Measurements from ENCODE around the gene TBC1D8. TPM values are rescaled to one million over a fixed set of nuclear protein-coding genes. Genes with fewer than 3 reads are reported as not detected.

TBC1D8 gene
- total RNA-seq, 4 donors from 2014 or later, result 77.6 to 511 (median 239) TPM

DNA sequence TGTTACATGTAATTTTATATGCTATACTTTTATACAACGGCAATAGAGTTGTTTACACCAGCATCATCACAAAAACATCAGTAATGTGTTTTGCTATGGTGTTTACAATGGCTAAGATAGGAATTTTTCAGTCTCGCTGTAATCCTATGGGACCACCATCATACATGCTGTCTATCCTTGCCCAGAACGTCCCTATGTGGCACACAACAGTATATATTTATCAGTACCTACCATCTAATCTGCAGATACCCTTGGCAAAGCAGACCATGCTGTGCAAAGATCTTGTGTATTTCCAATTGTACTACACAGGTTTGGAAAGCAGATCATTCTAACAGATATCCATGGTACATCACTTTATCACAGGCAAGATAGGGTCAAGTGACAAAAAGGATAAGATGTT lies 133.8 kb downstream of the TBC1D8 start:
- TF ChIP-seq POLR2A (IDR thresholded peaks at IDR 0.05), result no peak
- TF ChIP-seq, protein P1, sequence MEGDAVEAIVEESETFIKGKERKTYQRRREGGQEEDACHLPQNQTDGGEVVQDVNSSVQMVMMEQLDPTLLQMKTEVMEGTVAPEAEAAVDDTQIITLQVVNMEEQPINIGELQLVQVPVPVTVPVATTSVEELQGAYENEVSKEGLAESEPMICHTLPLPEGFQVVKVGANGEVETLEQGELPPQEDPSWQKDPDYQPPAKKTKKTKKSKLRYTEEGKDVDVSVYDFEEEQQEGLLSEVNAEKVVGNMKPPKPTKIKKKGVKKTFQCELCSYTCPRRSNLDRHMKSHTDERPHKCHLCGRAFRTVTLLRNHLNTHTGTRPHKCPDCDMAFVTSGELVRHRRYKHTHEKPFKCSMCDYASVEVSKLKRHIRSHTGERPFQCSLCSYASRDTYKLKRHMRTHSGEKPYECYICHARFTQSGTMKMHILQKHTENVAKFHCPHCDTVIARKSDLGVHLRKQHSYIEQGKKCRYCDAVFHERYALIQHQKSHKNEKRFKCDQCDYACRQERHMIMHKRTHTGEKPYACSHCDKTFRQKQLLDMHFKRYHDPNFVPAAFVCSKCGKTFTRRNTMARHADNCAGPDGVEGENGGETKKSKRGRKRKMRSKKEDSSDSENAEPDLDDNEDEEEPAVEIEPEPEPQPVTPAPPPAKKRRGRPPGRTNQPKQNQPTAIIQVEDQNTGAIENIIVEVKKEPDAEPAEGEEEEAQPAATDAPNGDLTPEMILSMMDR (IDR thresholded peaks at IDR 0.05), result no peak

DNA sequence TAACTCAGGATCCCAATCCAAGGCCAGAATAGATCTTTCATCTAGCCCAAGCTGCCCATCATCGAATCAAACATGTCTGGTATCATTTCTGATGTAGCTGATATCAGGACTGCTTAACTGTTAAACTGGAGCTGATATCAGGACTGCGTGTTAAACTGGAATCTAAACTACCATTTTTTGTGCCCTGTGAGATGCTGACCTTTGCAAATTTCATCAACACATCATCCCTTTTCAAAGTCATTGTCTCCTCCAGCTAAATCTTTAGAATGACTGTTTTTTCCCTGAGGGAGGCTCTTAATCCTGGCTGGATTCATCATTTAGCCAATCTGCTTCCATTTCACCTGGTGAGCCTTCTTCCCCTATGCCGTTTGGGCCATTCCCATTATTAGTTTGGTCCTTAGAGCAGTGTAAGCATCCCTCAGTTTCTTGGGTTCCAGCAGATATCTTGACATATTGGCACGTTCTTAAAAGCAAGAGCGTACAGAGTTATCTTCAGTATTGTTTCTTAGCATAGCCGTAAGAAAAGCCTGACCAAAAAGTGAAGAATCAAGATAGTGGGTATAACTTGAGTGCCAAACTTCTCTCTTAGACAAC lies 136.8 kb downstream of the TBC1D8 start:
- DNase-seq, result no peak
- H3K4me1 ChIP-seq, result peaks cover 0 to 4% (median 0%) of the 10 kb centered on the region in 4 donors
- no peaks in the 10 kb centered on the region for H3K9me3 ChIP-seq
- H3K27me3 ChIP-seq, result no peaks in the 10 kb centered on the region
- H3K4me3 ChIP-seq, result no peak overlapping the region
- H3K36me3 ChIP-seq, result peaks cover 0 to 38% (median 0%) of the 10 kb centered on the region in 3 donors
- TF ChIP-seq, protein P1 (IDR thresholded peaks at IDR 0.05), result no peak
- no peak for TF ChIP-seq POLR2A (IDR thresholded peaks at IDR 0.05)
- no peak overlapping the region for H3K27ac ChIP-seq

More for the DNA sequence above, 133.8 kb downstream of the TBC1D8 start:
- H3K27me3 ChIP-seq, result no peaks in the 10 kb centered on the region
- H3K4me3 ChIP-seq, result no peak overlapping the region
- peaks cover 0 to 4% (median 0%) of the 10 kb centered on the region in 4 donors for H3K4me1 ChIP-seq
- H3K9me3 ChIP-seq, result no peaks in the 10 kb centered on the region
- DNase-seq, result no peak
- no peak overlapping the region for H3K27ac ChIP-seq
- H3K36me3 ChIP-seq, result peaks cover 0 to 44% (median 0%) of the 10 kb centered on the region in 3 donors

DNA sequence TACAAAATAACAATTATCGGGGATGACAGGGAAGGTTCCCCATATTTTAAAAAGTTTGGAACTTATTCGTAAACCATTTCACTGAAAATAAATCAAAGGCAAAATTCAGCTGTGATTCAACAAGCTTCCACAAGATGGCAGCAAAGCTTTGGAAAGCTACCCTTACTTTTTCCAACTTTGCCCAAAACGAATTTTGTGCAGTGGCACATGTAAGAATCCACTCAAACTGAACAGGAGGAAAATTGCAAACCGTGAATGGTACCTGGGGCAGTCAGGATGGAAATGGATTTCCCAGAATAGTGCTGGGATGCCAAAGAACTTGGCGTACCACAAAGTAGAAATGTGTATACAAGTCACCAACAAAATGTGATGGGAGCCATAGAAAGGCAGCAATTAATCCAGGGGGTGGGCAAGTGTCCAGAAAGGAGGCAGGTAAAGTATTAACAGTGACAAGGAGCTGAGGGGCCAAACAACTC lies 138.4 kb downstream of the TBC1D8 start:
- TF ChIP-seq, protein P1 (IDR thresholded peaks at IDR 0.05), result peak; percentile 74 to 90 (median 88)
- no peak for TF ChIP-seq POLR2A (IDR thresholded peaks at IDR 0.05)
- Histone ChIP-seq H3K4me1 (peaks cover 0 to 4% (median 0%) of the 10 kb centered on the region in 4 donors), H3K27ac (no peak overlapping the region), H3K36me3 (peaks cover 0 to 40% (median 0%) of the 10 kb centered on the region in 3 donors), H3K9me3 (no peaks in the 10 kb centered on the region), H3K4me3 (no peak overlapping the region), H3K27me3 (no peaks in the 10 kb centered on the region)
- DNase-seq, result peak in 1 of 3 donors; percentile 37

DNA sequence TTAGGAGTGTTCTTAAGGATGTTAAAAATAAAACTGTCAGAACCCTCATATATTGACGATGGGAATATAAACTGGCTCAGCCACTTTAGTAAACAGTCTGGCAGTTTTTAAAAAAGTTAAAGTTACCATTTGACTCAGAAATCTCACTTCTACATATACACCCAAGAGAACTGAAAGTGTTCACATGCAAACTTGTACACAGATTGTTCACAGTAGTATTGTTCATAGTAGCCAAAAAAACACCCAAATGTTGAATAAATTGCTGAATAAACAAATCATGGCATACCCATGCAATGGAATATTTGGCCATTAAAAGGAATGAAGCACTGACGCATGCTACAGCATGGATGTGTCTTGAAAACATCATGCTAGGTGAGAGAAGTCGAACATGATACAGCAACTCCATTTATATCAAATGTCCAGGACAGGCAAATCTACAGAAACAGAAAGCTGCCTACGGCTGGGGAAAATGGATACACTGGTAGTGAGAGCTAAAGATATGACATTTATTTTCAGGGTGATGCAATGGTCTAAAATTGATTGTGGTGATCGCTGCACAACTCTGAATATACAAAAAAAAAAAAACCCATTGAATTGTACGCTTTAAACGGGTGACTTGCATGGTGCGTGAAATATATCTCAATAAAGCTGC lies 139.0 kb downstream of the TBC1D8 start:
- H3K4me1 ChIP-seq, result peaks cover 0 to 4% (median 0%) of the 10 kb centered on the region in 4 donors
- H3K4me3 ChIP-seq, result no peak overlapping the region
- DNase-seq, result no peak
- TF ChIP-seq, protein P1 (IDR thresholded peaks at IDR 0.05), result no peak
- no peak for TF ChIP-seq POLR2A (IDR thresholded peaks at IDR 0.05)
- no peaks in the 10 kb centered on the region for H3K9me3 ChIP-seq
- H3K27ac ChIP-seq, result no peak overlapping the region
- H3K36me3 ChIP-seq, result peaks cover 0 to 42% (median 0%) of the 10 kb centered on the region in 3 donors
- no peaks in the 10 kb centered on the region for H3K27me3 ChIP-seq

DNA sequence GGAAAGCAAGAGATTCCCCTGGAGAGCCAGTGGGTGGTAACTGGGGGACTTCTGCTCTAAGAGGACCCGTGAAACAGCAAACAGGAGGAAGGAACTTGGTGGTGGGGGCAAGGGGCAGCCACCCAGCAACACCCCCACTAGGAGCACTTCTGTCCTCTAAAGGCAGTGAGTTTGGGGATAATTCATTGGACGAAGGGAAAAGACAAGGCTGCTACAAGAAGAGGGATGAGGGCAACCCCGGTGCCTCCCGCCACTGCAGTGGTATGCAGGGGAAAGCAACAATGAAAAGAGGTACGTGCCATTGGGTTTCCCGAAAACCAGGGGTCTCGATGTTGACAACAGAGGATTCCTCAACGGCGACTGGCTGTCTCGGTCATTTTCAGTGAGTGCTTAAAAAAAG lies 140.0 kb downstream of the TBC1D8 start:
- DNase-seq, result no peak
- H3K4me3 ChIP-seq, result no peak overlapping the region
- H3K36me3 ChIP-seq, result peaks cover 0 to 50% (median 0%) of the 10 kb centered on the region in 3 donors
- no peak overlapping the region for H3K27ac ChIP-seq
- no peaks in the 10 kb centered on the region for H3K27me3 ChIP-seq
- no peak for TF ChIP-seq POLR2A (IDR thresholded peaks at IDR 0.05)
- TF ChIP-seq, protein P1 (IDR thresholded peaks at IDR 0.05), result no peak
- no peaks in the 10 kb centered on the region for H3K9me3 ChIP-seq
- H3K4me1 ChIP-seq, result peaks cover 0 to 4% (median 0%) of the 10 kb centered on the region in 4 donors
